PC-3 (cell line): ENCODE measurements around the gene DISC1. TPM values are rescaled to one million over a fixed set of nuclear protein-coding genes. Genes with fewer than 3 reads are reported as not detected.

Experiments
- ATAC-seq: fragments of 200-7000 bp; cut with Tn5 transposase; 2 replicates; pipeline ENCODE4 v1.9.1; 2020; ENCODE audit warnings: mild to moderate bottlenecking, moderate library complexity
- BruUV-seq: library from RNA; stranded (reverse); fragments of 400-500 nt; replicated peaks from 2 replicates; lab custom pipeline; 2021; lab: Mats Ljungman, UMichigan
- CTCF ChIA-PET: fragments of 300-600 bp; sonication (Branson Sonifier 250); formaldehyde crosslinking; loops from one replicate; lab custom pipeline; 2022; ENCODE audit warnings: antibody characterized with exemption; lab: Charles Lee
- POLR2A ChIA-PET: fragments of 300-600 bp; sonication (Branson Sonifier 250); formaldehyde crosslinking; loops from one replicate; lab custom pipeline; 2022; ENCODE audit warnings: antibody characterized with exemption; ENCODE audit not compliant: unreplicated experiment; lab: Charles Lee
- DNase-seq: peaks from one replicate; pipeline ENCODE4 v3.0.0-alpha.2; 2015
- H2AFZ ChIP-seq: fragments of 300-600 bp; sonication (generic); 2 replicates; pipeline ENCODE4 v1.6.0; 2016; ENCODE audit warnings: antibody characterized with exemption, low read length
- H3F3A ChIP-seq: fragments of 300-600 bp; sonication (generic); one replicate; pipeline ENCODE4 v1.6.0; 2017; ENCODE audit warnings: antibody characterized with exemption, low read length, control low read depth, mild to moderate bottlenecking; ENCODE audit not compliant: unreplicated experiment
- H3K27ac ChIP-seq: fragments of 300-600 bp; sonication (generic); 2 replicates; pipeline ENCODE4 v1.5.1; 2016; ENCODE audit warnings: mild to moderate bottlenecking, low read length
- H3K27me3 ChIP-seq: fragments of 300-600 bp; sonication (generic); 2 replicates; pipeline ENCODE4 v1.6.1; 2016; ENCODE audit warnings: low read length, mixed read lengths
- H3K36me3 ChIP-seq: fragments of 300-600 bp; sonication (generic); 2 replicates; pipeline ENCODE4 v1.6.1; 2016; ENCODE audit warnings: low read depth, mixed run types, low read length, mixed read lengths
- H3K4me1 ChIP-seq: fragments of 300-600 bp; sonication (generic); 2 replicates; pipeline ENCODE4 v1.5.1; 2016; ENCODE audit warnings: low read length; ENCODE audit not compliant: insufficient read depth
- H3K4me2 ChIP-seq: fragments of 300-600 bp; sonication (generic); 2 replicates; pipeline ENCODE4 v1.6.0; 2016; ENCODE audit warnings: low read length
- H3K4me3 ChIP-seq: fragments of 300-600 bp; sonication (generic); 2 replicates; pipeline ENCODE4 v1.5.1; 2016; ENCODE audit warnings: mild to moderate bottlenecking, low read length, mixed read lengths
- H3K79me2 ChIP-seq: fragments of 300-600 bp; sonication (generic); 2 replicates; pipeline ENCODE4 v1.6.1; 2017; ENCODE audit warnings: low read length, mixed read lengths
- H3K9ac ChIP-seq: fragments of 300-600 bp; sonication (generic); 2 replicates; pipeline ENCODE4 v1.6.0; 2016; ENCODE audit warnings: mild to moderate bottlenecking, low read length
- H3K9me2 ChIP-seq: fragments of 300-600 bp; sonication (generic); replicated peaks from 2 replicates; pipeline ENCODE4 v1.6.1; 2016; ENCODE audit warnings: mixed run types, low read length, mixed read lengths
- H3K9me3 ChIP-seq: fragments of 300-600 bp; sonication (generic); 2 replicates; pipeline ENCODE4 v1.6.1; 2016; ENCODE audit warnings: low read length, mixed read lengths
- H4K20me1 ChIP-seq: fragments of 300-600 bp; sonication (generic); 2 replicates; pipeline ENCODE4 v1.6.1; 2016; ENCODE audit warnings: low read length, mixed read lengths
- CTCF ChIP-seq: fragments of 300-600 bp; sonication (generic); conservative IDR thresholded peaks from 2 replicates; pipeline ENCODE4 v1.5.1; 2017; ENCODE audit warnings: antibody characterized with exemption, low read depth, mild to moderate bottlenecking, low read length
- EZH2 ChIP-seq: fragments of 300-600 bp; sonication (generic); IDR thresholded peaks from one replicate; pipeline ENCODE4 v1.6.1; 2017; ENCODE audit warnings: antibody characterized with exemption, mild to moderate bottlenecking, low read length; ENCODE audit not compliant: unreplicated experiment
- EZH2phosphoT487 ChIP-seq: fragments of 300-600 bp; sonication (generic); IDR thresholded peaks from 2 replicates; pipeline ENCODE4 v1.6.1; 2018; ENCODE audit warnings: mild to moderate bottlenecking, antibody characterized with exemption, low read length, borderline replicate concordance
- intact Hi-C: fragments of 100-400 bp; cut with micrococcal nuclease; formaldehyde crosslinking; loops from 2 replicates; pipeline ENCODE4 v1.9.0; 2023
- total RNA-seq: library from RNA; depleted of rRNA; stranded (reverse); fragments of >200 nt; gene quantifications from 2 replicates; pipeline ENCODE4 v1.2.3, GENCODE V29; 2014

Gene DISC1
- total RNA-seq, 1 experiment from 2014 or later: 3.4 TPM

- H3K4me1 ChIP-seq: peaks cover 12% of the 10 kb centered on the region
- ChIA-PET CTCF (no interaction called here), POLR2A (no interaction called here)
- H3K27me3 ChIP-seq: 0 out of 2 replicates have a peak, but pooled peaks cover 2% of the 10 kb centered on the region
- H3K9me3 ChIP-seq: no peaks in the 10 kb centered on the region
- no peak overlapping the region for H2AFZ ChIP-seq
- TF ChIP-seq EZH2phosphoT487 (no peak), CTCF (no peak), EZH2 (no peak)
- no peaks in the 10 kb centered on the region for H3K79me2 ChIP-seq
- BruUV-seq: no TSS peak
- no peaks in the 10 kb centered on the region for H3K36me3 ChIP-seq
- no peak overlapping the region for H3K4me3 ChIP-seq
- H3K4me2 ChIP-seq: no peak overlapping the region
- DNase-seq (no peak), ATAC-seq (no peak)
- no peak overlapping the region for H3K9ac ChIP-seq
- H3K27ac ChIP-seq: no peak overlapping the region
- H3F3A ChIP-seq: no peaks in the 10 kb centered on the region
- H4K20me1 ChIP-seq: no peaks in the 10 kb centered on the region
- intact Hi-C loops: no loop called here
- H3K9me2 ChIP-seq: 0 out of 2 replicates have a peak, but pooled peaks cover 4% of the 10 kb centered on the region
These were observed 15.5 kb upstream of the DISC1 start for GRCh38 chr1:231611111-231611510.

GRCh38 chr1:231611851-231612250, 14.7 kb upstream of the DISC1 start:
- ATAC-seq (no peak), DNase-seq (no peak)
- no peaks in the 10 kb centered on the region for H3K9me3 ChIP-seq
- H4K20me1 ChIP-seq: no peaks in the 10 kb centered on the region
- no peaks in the 10 kb centered on the region for H3K79me2 ChIP-seq
- H2AFZ ChIP-seq: no peak overlapping the region
- CTCF ChIA-PET: no interaction called here
- H3K4me1 ChIP-seq: peaks cover 5% of the 10 kb centered on the region
- H3K36me3 ChIP-seq: no peaks in the 10 kb centered on the region
- no TSS peak for BruUV-seq
- POLR2A ChIA-PET: no interaction called here
- H3K9me2 ChIP-seq: 0 out of 2 replicates have a peak, but pooled peaks cover 4% of the 10 kb centered on the region
- no peak for TF ChIP-seq EZH2
- TF ChIP-seq EZH2phosphoT487: no peak
- no peak for TF ChIP-seq CTCF
- no peaks in the 10 kb centered on the region for H3F3A ChIP-seq
- H3K27me3 ChIP-seq: peaks cover 9% of the 10 kb centered on the region; the same call in 1 of the 2 replicates
- H3K9ac ChIP-seq: no peak overlapping the region
- H3K27ac ChIP-seq: no peak overlapping the region
- H3K4me3 ChIP-seq: no peak overlapping the region
- H3K4me2 ChIP-seq: no peak overlapping the region
- intact Hi-C loops: no loop called here

GRCh38 chr1:231612393-231613089, 14.0 kb upstream of the DISC1 start:
- H3K4me3 ChIP-seq: no peak overlapping the region
- TF ChIP-seq CTCF: no peak
- no peak overlapping the region for H3K9ac ChIP-seq
- no peaks in the 10 kb centered on the region for H3K79me2 ChIP-seq
- DNase-seq (no peak), ATAC-seq (no peak)
- BruUV-seq: no TSS peak
- no peak overlapping the region for H3K4me2 ChIP-seq
- H3K36me3 ChIP-seq: no peaks in the 10 kb centered on the region
- no peaks in the 10 kb centered on the region for H4K20me1 ChIP-seq
- 0 out of 2 replicates have a peak, but pooled peaks cover 4% of the 10 kb centered on the region for H3K9me2 ChIP-seq
- POLR2A ChIA-PET: no interaction called here
- peaks cover 12% of the 10 kb centered on the region; the same call in 1 of the 2 replicates for H3K27me3 ChIP-seq
- CTCF ChIA-PET: no interaction called here
- intact Hi-C loops: no loop called here
- H2AFZ ChIP-seq: no peak overlapping the region
- H3K4me1 ChIP-seq: no peaks in the 10 kb centered on the region
- H3K27ac ChIP-seq: no peak overlapping the region
- no peaks in the 10 kb centered on the region for H3K9me3 ChIP-seq
- H3F3A ChIP-seq: no peaks in the 10 kb centered on the region
